ENCODE results near the gene TPPP3. TPM values are rescaled to one million over a fixed set of nuclear protein-coding genes. Genes with fewer than 3 reads are reported as not detected.

Gene TPPP3
- total and polyA plus RNA-seq, 9 of the 15 experiments (the other 6 are each of a cell fraction or from before 2014, with no cell fraction given), result 0.13 to 0.50 (median 0.36) TPM; not detected in 2

DNA sequence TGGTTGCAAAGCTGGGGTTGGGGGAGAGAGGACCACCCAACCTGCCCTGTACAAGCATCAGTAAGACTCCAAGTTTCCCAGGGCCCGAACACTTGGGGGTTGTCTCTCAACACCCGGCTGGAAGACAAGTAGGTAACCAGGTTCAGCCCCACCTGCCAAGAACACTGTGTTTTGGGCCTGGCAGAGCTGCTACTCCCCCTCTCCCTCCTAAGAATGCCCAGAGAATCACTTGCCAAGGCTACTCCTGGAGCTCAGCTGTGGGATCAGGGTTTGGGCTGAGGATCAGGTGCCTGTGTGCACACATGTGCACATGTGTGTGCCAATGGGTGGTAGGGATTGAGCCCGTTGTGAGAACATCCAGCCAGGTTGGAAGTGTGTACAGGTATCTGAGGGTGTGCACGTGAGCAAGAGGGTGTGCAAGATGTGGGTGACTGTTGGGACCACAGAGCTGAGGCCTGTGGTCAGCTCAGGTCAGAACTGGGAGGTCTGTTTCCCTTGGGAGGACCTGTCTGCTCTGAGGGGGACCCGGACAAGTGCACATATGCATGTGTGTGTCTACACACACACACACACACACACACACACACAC is 39.9 kb upstream of the TPPP3 start:
- ChIA-PET POLR2A (interaction anchor here (0.8 to 1.2 kb wide), 4 partner anchors 9 to 19 kb away, joined by 3 read pairs; no protein-coding TSS in a partner anchor), CTCF (ENCODE audit: low intra/inter-chr PET ratio) (no interaction called here)
- in situ Hi-C loops (cut with MboI) (no loop called here), intact Hi-C loops (cut with micrococcal nuclease) (no loop called here)
- H3K4me2 ChIP-seq (ENCODE audit: insufficient read depth, low read length), result no peak overlapping the region
- no TSS peak for BruUV-seq (replicated peaks)
- peaks cover 3% of the 10 kb centered on the region for H3K9me1 ChIP-seq (ENCODE audit: control insufficient read depth, insufficient read depth, low read length)
- no peak for TF ChIP-seq HNRNPK (IDR thresholded peaks at IDR 0.05; ENCODE audit: low read depth, low read length, poor library complexity, severe bottlenecking)
- no peak for TF ChIP-seq NFIC (IDR thresholded peaks at IDR 0.05)
- TF ChIP-seq ZNF551 (CRISPR knock-in tag; IDR thresholded peaks at IDR 0.05), result no peak
- no peak for TF ChIP-seq POLR2G (IDR thresholded peaks at IDR 0.05; ENCODE audit: low read depth, low read length)
- TF ChIP-seq ZBTB1 (CRISPR knock-in tag; IDR thresholded peaks at IDR 0.05; ENCODE audit: borderline replicate concordance, low read depth), result no peak
- TF ChIP-seq ZC3H8 (IDR thresholded peaks at IDR 0.05), result no peak
- peaks cover 13% of the 10 kb centered on the region; the same call in 1 of the 3 replicates for H3K36me3 ChIP-seq (ENCODE audit: control insufficient read depth, insufficient read depth, low read length)
- no peak overlapping the region for H2AFZ ChIP-seq (ENCODE audit: low read depth, low read length)
- 60% methylated on average over 4 of the region's 5 CpGs for WGBS (ENCODE audit: insufficient coverage, low coverage, missing lambda C conversion rate)
- DNase-seq (ENCODE audit: extremely low read depth in 1 of 4, low spot score in 3 of 4) (no peak), ATAC-seq (no peak), FAIRE-seq (no peak)
- no peak overlapping the region for H3K27ac ChIP-seq (ENCODE audit: extremely low read depth, low read depth, low read length)
- peaks cover 13% of the 10 kb centered on the region; the same call in 1 of the 2 replicates for H4K20me1 ChIP-seq (replicated peaks; ENCODE audit: control insufficient read depth, insufficient read depth, low read length)
- H3K4me3 ChIP-seq, result no peak overlapping the region
- no peaks in the 10 kb centered on the region for H3K27me3 ChIP-seq (ENCODE audit: control insufficient read depth in 2 of 2, insufficient read depth in 2 of 2, low read length in 2 of 2)
- H3K4me1 ChIP-seq (replicated peaks in 1 of 2; ENCODE audit: control insufficient read depth in 2 of 2, insufficient read depth in 2 of 2, low read length in 2 of 2), result peaks cover 6 to 39% of the 10 kb centered on the region in 2 experiments; a peak in 3 of 5 replicates
- no peaks in the 10 kb centered on the region for H3K9me3 ChIP-seq (replicated peaks; ENCODE audit: control insufficient read depth, insufficient read depth, low read depth, low read length)
- no peaks in the 10 kb centered on the region for H3K79me2 ChIP-seq (ENCODE audit: control insufficient read depth, insufficient read depth, low read length)
- peak overlapping the region in 1 of 2 experiments; percentile 43; a peak in 1 of 4 replicates for H3K9ac ChIP-seq (ENCODE audit: insufficient read depth in 1 of 2, low read depth in 2 of 2, low read length in 2 of 2)

All from K562 (cell line).